HG02588 (cell line): ENCODE results near the gene PHF23.

ENCODE experiments used
- ATAC-seq: cut with Tn5 transposase; IDR thresholded peaks from one replicate; pipeline ENCODE4 v1.9.1; 2021; ENCODE audit warnings: mild to moderate bottlenecking, moderate library complexity; ENCODE audit not compliant: unreplicated experiment

Gene PHF23

DNA sequence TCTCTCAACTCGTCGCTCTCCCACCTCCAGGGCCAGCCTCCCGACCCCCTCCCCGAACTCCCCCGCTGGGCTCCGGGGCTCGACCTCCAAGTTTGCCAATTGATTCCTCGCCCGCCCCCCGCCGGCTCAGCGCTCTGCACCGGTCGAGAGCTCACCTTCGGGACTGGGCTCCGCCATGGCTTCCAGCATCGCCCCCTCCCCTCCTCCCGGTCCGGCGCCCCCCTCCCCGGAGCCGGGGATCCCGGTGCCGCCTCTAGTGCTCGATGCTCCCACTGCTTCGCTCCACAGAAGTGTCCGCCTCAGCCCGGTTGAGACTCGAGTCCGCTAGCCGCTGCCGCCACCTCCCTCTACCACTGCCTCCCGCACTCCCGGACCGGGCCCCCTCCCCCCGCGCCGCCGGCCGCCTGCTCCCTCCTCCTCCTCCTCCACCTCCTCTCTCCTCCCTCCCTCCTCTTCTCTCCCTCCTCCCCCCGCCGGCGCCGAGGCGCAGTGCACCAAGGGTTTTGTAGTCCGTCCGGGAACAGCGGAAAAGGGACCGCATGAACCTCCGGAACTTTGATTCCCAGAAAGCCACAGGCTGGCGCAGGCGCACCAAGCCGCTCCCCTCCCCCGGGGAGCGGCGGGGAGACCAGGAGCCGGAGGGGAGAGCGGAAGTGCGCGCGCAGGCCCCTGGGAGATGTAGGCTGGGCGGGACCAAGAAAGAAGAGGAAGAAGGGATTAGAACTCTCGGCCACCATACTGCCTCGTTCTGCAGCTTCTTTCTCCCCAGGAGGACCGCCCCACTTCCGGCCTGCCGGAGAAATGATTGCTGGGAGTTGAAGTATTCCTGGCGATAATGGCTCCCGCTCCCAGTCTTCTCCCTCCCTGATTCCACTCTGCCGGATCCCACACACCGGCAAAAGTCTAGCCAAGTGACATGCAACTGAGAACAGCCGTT is at the start of gene PHF23:
Gene PHF23 (minus strand): TSS at position 367 of the 937 bp plus-strand sequence. CDS start 178 bp downstream, at position 189.
- peak; percentile 42 for ATAC-seq

DNA sequence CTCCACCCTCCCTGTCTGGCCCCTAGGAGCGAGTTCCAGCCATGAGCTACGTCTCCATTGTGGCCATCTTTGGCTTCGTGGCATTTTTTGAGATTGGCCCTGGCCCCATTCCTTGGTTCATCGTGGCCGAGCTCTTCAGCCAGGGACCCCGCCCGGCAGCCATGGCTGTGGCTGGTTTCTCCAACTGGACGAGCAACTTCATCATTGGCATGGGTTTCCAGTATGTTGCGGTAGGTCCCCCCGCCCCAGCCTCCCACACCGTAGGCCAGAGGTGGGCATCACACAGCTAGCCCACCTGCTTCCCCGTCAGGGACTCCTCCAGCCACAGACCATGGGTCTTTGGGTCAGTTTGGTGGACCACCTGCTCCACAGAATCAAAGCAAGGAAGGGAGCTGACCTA is 46.4 kb upstream of the PHF23 start:
- no peak for ATAC-seq

DNA sequence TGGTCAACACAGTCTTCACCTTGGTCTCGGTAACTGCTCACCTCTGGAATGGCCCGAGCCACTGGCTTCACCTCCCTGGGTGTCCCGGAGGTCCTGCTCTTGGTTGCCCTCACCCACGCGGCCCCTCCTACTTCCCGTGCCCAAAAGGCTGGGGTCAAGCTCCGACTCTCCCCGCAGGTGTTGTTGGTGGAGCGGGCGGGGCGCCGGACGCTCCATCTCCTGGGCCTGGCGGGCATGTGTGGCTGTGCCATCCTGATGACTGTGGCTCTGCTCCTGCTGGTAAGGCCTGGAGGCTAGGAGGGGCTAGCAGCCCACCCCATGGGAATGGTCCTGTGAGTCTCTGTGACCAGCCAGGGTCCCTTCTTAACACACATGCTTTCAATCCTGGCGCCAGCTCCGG is 45.7 kb upstream of the PHF23 start:
- ATAC-seq, result no peak

DNA sequence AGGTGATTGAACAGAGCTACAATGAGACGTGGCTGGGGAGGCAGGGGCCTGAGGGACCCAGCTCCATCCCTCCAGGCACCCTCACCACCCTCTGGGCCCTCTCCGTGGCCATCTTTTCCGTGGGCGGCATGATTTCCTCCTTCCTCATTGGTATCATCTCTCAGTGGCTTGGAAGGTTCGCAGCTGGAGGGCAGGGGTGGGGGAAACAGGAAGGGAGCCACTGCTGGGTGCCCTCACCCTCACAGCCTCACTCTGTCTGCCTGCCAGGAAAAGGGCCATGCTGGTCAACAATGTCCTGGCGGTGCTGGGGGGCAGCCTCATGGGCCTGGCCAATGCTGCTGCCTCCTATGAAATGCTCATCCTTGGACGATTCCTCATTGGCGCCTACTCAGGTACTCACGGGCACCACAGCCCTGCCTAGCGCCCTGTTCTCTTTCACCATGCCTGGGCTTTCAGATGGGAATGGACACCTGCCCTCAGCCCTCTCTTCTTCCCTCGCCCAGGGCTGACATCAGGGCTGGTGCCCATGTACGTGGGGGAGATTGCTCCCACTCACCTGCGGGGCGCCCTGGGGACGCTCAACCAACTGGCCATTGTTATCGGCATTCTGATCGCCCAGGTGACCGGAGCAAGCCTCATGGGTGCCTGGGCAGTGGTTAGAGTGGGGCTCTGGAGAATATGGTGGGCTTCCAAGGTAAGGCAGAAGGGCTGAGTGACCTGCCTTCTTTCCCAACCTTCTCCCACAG is 44.4 kb upstream of the PHF23 start:
- no peak for ATAC-seq

DNA sequence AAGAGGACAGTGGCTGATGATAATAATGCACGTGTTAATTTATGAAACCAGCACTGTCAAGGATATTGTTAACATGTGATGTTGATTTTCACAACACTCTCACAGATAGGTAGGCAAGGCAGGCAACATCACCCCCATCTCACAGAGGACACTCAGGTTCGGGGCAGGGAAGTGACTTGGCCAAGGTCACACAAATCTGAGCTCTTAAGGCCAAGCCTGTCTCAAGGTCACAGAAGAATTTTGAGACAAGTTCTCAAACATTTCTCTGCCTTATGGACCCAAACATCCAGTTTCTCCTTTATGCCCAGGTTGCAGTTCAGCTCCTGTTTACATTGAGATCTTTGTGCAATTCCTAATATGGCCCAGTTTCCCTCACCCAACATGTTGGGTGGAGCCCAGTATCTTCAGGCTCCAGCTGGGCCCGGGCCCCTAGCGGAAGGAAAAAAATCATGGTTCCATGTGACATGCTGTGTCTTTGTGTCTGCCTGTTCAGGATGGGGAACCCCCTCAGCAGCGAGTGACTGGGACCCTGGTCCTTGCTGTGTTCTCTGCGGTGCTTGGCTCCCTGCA is 43.6 kb upstream of the PHF23 start:
- ATAC-seq, result no peak

DNA sequence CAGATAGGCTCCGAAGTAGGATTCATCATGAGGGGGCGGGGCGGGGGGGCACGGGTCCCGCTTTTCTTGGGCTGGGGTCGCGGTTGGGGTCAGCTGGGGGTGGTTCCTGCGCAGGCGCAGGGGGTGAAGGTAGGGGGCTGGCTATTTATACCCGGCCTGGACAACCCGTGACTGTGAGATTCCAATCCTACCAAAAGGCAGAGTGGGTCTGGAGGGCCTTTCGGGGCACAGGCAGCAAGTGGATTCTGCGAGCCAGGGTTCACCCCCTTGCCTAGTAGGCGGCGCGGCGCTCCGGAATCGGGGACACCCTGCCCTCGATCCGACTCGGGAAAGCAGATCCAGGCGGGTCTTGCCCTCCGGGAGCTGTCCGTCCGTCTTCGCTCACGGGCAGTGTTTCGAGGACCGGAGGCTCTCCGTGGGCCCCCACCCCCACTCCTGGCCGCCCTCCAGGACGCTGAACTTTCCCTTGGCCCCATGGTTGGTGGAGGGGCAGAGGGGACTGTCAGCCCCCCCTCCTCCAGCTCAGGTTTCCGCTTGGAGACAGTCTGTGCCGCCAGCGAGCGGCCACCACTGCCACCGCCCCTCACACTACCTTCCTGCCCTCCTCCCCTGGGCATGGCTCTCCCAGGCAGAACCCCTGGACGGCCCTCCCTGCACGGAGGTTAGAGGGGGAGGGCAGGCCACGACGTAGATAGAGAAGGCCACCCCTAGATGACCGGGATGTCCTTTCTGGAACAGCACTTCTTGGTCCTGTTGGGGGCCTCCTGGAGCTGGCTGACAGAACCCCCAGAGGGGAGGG is 42.9 kb upstream of the PHF23 start:
- ATAC-seq, result no peak

DNA sequence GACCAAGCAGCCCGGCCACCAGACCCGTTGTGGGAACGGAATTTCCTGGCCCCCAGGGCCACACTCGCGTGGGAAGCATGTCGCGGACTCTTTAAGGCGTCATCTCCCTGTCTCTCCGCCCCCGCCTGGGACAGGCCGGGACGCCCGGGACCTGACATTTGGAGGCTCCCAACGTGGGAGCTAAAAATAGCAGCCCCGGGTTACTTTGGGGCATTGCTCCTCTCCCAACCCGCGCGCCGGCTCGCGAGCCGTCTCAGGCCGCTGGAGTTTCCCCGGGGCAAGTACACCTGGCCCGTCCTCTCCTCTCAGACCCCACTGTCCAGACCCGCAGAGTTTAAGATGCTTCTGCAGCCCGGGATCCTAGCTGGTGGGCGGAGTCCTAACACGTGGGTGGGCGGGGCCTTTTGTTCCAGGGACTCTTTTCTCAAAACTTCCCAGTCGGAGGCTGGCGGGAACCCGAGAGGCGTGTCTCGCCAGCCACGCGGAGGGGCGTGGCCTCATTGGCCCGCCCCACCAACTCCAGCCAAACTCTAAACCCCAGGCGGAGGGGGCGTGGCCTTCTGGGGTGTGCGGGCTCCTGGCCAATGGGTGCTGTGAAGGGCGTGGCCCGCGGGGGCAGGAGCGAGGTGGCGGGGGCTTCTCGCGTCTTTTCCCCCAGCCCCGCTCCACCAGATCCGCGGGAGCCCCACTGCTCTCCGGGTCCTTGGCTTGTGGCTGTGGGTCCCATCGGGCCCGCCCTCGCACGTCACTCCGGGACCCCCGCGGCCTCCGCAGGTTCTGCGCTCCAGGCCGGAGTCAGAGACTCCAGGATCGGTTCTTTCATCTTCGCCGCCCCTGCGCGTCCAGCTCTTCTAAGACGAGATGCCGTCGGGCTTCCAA is 42.1 kb upstream of the PHF23 start, which contains the start of gene SLC2A4:
Gene SLC2A4 (plus strand): TSS at position 645 of the 879 bp plus-strand sequence. CDS start 217 bp downstream, at position 862.
- ATAC-seq, result peak; percentile 60

DNA sequence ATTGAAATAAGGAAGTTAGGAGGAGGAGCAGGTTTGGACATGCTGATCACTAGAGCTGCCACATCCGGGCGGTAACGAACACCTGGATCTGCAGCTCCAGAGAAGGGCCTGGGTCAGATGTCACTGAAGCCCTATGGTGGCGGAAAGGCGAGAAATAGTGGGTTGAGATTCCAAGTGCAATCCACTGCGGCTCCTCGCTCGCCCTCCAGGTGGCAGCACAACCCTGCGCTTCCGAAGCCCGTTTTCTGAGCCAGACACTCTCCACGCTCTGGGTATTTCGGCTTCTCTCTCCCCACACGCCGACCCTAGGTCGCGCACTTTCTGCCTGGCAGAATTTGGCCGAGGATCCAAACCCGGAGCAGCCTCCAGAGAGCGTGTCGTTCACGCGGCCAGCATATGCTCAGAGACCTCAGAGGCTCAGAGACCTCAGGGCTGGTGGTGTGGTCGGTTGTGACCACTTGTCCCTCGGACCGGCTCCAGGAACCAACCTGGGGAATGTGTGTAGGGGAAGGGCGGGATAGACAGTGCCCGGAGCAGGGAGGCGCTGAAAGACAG is 41.3 kb upstream of the PHF23 start:
- ATAC-seq, result peak; percentile 49

DNA sequence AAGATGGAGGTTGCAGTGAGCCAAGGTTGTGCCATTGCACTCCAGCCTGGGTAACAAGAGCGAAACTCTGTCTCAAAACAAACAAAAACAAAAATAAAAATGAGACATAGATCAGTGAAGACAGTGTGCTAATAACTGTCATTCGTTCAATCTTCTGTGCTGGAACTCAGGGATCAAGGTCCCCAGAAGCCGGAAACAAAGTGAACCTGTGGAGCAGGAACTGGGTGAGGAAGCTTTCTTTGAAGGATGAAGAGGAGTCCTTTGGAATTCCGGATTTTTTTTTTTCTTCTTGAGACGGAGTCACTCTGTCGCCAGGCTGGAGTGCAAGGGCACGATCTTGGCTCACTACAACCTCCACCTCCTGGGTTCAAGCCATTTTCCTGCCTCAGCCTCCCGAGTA is 40.2 kb upstream of the PHF23 start:
- no peak for ATAC-seq

DNA sequence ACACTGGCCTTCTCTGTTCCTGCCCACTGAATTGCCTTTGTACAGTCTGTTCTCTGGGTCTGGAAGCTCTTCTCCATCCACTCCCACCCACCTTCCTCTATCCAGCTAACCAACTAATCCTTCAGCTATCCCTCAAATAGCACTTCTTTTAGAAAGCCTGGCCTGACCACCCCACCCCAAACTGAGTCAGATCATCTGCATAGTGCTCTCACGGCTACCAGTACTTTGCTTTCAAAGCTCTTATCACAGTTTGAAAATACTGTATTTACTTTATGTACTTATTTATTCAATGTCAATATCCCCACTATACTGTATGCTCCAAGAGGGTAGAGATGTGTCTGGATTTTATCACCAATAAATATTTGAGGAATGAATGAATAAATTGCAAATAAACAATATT is 27.5 kb upstream of the PHF23 start:
- ATAC-seq, result no peak

DNA sequence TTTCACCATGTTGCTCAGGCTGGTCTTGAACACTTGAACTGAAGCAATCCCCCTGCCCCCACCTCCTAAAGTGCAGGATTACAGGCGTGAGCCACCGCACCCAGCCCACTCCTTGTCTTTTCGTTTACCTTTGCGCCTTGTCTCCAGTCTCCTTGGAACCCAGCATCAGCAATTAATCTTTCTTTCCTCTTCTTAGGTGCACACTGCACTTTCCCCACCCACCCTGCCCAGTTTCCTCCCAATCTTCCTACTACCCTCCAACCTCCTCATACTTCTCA is 24.5 kb upstream of the PHF23 start:
- no peak for ATAC-seq

DNA sequence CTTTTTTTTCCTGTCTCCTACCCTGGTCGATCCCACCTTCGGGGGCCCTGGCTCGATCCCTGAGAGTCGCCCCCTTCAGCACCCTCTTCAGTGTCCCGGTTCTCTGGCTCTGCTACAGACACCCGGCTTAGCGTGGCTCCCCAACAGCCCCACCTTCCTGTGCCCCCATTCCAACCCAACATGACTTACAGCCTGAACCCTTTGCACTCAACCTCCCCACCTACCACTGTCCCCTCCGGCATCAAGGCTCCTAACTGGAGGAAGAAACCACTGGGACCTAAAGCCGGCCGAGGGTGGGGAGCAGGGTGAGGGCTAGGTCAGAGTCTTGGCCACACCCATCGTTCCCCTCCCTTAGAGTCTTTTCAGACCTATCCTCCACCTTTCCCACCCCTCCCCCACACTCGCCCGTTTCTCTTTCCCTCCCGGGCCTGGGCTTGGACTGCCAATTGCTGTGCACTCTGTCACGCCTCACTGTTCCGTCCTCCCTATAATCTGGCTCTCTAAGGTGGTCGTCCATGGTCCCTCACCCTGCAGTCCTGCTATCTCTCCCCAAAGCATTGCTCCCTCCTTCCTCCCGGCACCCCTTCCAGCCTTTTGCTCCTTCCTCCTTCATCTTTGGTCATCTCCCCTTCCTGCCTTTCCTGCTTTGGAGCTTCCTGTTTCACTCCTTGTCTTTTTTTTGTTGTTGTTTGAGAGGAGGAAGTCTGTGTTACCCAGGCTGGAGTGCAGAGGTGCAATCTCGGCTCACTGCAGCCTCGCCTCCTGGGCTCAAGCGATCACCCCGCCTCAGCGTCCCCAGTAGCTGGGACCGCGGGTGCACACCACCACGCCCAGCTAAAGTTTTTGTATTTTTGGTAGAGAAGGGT is 23.9 kb upstream of the PHF23 start:
- no peak for ATAC-seq

DNA sequence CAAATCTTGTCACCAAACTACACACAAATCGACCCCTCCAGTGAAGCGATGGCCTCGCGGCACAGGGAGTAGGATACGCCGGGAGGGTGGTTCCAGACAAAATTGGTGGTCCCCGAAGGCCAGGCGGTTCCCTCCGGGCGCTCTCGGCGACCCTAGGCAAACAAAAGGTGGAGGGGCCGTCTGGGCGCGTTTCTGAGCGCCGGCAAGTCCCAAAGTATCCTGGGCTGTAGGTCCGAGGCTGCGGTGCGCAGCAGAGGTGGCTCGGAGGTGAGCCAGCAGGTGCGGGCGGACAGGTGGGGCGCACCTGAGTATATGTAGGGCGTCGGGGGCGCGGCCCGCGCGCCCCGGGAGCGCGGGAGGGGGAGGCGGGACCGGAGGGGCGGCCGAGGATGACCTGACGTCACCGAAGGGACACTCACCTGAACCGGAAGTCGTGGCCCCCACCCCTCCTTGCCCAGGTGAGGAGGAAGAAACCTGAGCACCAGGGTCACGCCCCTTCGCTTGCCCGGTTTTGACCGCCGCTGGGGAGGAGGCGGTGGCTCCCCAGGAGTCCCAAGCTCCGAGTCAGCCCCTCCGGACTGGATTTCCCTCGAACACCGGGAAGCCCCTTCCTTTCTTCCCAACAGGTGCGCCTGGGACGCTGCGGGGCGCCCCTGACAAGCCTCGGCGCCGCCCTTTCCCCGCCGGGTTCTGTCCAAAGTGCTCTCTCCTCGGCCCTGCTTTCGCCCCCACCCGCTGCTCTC is 23.1 kb upstream of the PHF23 start, which contains the start of gene CLDN7:
Gene CLDN7 (minus strand): TSS at position 287 of the 743 bp plus-strand sequence. CDS start 435 bp downstream, outside the sequence.
- no peak for ATAC-seq

DNA sequence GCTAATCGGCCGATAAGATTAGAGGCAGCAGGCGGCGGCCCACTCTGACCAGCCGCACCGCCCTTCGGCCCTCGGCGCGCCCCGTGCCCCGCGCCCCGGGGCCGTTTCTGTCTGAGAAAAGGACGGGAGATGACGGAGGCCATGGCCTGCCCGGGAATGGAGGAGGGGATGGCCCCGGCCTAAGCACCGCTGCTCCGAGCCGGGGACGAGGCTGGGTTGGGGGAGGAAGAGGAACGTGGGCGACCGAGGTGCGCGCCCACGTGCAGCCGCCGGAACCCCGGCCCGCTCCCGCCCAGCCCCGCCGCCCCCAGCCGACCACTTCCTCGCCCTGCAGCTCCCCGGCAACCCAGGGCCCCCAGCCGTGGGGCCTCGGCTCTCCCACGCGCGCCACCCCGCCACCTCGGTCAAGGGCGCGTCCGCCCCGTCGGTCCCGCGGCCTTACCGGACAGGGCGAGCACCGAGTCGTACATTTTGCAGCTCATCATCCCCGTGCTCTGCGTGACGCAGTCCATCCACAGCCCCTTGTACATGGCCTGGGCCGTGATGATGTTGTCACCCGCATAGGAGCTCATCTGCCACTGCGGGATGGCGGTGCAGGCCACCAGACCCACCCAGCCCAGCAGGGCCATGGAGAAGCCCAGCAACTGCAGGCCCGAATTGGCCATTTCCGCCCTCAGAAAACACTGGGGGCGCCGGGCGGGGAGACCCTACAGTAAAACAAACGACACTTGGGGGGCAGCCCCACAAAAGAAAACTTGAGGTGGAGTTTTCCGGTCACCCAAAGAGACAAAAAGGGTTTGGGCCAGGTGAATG is 22.3 kb upstream of the PHF23 start:
- no peak for ATAC-seq

DNA sequence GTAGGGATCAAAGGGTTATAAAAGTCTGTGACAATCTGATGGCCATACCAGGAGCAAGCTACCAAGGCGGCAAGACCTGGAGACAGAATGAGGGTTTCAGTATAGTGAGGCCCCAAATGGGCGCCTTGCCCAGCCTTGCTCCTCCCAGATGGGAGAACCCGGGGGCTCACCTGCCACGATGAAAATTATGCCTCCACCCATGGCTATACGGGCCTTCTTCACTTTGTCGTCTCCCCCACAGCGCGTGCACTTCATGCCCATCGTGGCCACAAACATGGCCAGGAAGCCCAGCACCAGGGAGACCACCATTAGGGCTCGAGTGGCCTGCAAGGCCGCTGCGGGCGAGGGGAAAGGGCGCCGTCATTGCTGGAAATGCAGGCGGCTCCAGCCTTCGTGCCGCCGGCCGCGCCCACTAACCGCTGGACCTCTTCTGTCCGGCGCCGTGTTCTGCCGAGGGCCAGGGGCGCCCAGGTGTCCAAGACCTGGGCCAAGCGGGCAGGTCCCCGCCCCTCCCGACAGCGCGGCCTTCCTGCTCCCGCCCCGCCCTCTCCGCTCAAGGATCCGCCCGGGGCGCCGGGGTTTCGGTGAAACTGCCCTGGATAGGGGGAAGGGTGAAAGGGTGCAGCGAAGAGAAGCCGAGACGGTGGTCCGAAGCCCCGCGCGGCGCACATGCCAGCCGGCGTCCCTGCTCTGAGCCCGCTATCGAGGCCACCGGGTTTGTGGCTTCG is 21.6 kb upstream of the PHF23 start:
- no peak for ATAC-seq

DNA sequence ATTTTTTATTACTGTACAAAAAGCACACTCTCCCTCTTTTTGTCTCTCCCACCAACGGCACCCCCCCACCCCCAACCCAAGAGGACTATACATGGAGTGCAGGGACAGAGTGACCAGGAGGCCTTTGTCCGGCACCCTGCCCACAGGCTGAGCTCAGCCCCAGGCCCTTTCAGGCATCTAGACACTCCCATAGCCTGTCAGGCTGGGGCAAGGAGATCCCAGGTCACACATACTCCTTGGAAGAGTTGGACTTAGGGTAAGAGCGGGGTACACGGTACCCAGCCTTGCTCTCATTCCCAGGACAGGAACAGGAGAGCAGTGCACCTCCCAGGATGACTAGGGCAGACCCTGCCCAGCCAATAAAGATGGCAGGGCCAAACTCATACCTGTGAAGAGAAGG is 20.9 kb upstream of the PHF23 start:
- ATAC-seq, result no peak

DNA sequence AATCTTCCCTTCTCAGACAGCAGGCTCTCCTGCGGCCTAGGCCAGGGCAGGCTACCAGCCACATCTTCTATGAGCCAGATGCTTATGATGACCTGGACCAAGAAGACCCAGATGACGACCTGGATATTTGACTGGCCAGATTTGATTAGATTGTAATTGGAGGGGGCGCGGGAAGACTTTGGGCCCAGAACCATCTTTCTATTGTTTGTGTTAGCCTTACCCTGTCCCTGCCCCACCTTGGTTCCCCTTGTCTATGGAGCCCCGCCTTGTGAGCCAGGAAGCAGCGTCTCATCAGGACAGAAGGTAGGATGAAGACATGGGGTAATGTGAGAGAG is 20.3 kb upstream of the PHF23 start:
- ATAC-seq, result no peak
